ENCODE measurements around the gene VSIR. TPM values are rescaled to one million over a fixed set of nuclear protein-coding genes. Genes with fewer than 3 reads are reported as not detected.

VSIR gene
- polyA plus RNA-seq, 1 of the 3 experiments (the other 2 are of a cell fraction), result 11.3 TPM

DNA sequence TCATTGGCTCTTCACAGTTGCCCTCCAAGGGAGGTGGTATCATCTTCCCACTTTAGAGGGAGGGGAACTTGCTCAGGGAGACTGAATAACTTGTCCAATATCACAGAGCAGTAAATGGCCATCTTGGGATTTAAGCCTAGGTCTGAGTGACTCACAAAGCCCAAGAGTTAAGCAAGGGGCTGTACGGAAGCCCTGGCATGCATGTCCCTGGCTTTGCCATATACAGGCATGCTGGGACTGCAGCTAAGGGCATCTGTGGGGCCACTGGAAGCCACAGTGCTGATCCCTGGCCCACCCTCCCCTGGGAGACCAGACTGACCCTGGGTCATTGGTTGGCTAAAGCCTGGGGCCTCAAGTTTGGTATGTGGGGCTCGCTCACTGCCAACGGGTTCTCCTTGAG is 3.1 kb downstream of the VSIR start:
- DNase-seq, result no peak
- no peaks in the 10 kb centered on the region for H3K36me3 ChIP-seq (replicated peaks in 1 of 2; ENCODE audit: control insufficient read depth in 1 of 2, insufficient read depth in 2 of 2, low read length in 1 of 2)
- H3K4me1 ChIP-seq (ENCODE audit: control insufficient read depth in 1 of 2, insufficient read depth in 2 of 2, low read depth in 1 of 2, low read length in 1 of 2), result peaks cover 24 to 27% of the 10 kb centered on the region in 2 experiments; a peak in 3 of 4 replicates
- ChIA-PET POLR2A (no interaction called here), CTCF (interaction anchor here (1.0 kb wide), 1 partner anchor 126 kb away, joined by 3 read pairs; no protein-coding TSS in a partner anchor)
- peaks cover 3% of the 10 kb centered on the region for H3F3A ChIP-seq (replicated peaks; ENCODE audit: insufficient read depth)
- no peaks in the 10 kb centered on the region for H3K27me3 ChIP-seq (ENCODE audit: insufficient read depth)
- no peak overlapping the region for H2AFZ ChIP-seq (ENCODE audit: low read depth)
- H3K9ac ChIP-seq, result no peak overlapping the region
- no peaks in the 10 kb centered on the region for H4K20me1 ChIP-seq (ENCODE audit: insufficient read depth)
- TF ChIP-seq FOXJ3 (CRISPR knock-in tag; IDR thresholded peaks at IDR 0.05) (no peak), SMC3 (IDR thresholded peaks at IDR 0.05; ENCODE audit: low read depth, low read length) (no peak), RXRA (IDR thresholded peaks at IDR 0.05; ENCODE audit: borderline replicate concordance, low read depth) (no peak), TEAD4 (IDR thresholded peaks at IDR 0.05; ENCODE audit: borderline replicate concordance, insufficient read depth) (no peak), GABPA (IDR thresholded peaks at IDR 0.05; ENCODE audit: low read depth) (no peak), MXI1 (IDR thresholded peaks at IDR 0.05; ENCODE audit: low read depth, low read length) (no peak), ELF1 (IDR thresholded peaks at IDR 0.05) (no peak), TCF12 (IDR thresholded peaks at IDR 0.05) (no peak), RCOR1 (IDR thresholded peaks at IDR 0.05; ENCODE audit: low read length) (no peak), YY1 (IDR thresholded peaks at IDR 0.05; ENCODE audit: low read depth) (no peak), RFX5 (IDR thresholded peaks at IDR 0.05; ENCODE audit: low read length) (no peak), NFIC (IDR thresholded peaks at IDR 0.05; ENCODE audit: borderline replicate concordance) (no peak), CHD2 (IDR thresholded peaks at IDR 0.05; ENCODE audit: low read length, partially characterized antibody) (no peak)
- TF ChIP-seq, protein P1, sequence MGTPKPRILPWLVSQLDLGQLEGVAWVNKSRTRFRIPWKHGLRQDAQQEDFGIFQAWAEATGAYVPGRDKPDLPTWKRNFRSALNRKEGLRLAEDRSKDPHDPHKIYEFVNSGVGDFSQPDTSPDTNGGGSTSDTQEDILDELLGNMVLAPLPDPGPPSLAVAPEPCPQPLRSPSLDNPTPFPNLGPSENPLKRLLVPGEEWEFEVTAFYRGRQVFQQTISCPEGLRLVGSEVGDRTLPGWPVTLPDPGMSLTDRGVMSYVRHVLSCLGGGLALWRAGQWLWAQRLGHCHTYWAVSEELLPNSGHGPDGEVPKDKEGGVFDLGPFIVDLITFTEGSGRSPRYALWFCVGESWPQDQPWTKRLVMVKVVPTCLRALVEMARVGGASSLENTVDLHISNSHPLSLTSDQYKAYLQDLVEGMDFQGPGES (IDR thresholded peaks at IDR 0.05; ENCODE audit: low read depth, low read length), result no peak
- TF ChIP-seq, protein P2, sequence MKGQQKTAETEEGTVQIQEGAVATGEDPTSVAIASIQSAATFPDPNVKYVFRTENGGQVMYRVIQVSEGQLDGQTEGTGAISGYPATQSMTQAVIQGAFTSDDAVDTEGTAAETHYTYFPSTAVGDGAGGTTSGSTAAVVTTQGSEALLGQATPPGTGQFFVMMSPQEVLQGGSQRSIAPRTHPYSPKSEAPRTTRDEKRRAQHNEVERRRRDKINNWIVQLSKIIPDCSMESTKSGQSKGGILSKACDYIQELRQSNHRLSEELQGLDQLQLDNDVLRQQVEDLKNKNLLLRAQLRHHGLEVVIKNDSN (IDR thresholded peaks at IDR 0.05; ENCODE audit: borderline replicate concordance, low read depth), result no peak
- TF ChIP-seq, protein P3, sequence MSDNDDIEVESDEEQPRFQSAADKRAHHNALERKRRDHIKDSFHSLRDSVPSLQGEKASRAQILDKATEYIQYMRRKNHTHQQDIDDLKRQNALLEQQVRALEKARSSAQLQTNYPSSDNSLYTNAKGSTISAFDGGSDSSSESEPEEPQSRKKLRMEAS (IDR thresholded peaks at IDR 0.05; ENCODE audit: low read depth), result no peak
- TF ChIP-seq, protein P4, sequence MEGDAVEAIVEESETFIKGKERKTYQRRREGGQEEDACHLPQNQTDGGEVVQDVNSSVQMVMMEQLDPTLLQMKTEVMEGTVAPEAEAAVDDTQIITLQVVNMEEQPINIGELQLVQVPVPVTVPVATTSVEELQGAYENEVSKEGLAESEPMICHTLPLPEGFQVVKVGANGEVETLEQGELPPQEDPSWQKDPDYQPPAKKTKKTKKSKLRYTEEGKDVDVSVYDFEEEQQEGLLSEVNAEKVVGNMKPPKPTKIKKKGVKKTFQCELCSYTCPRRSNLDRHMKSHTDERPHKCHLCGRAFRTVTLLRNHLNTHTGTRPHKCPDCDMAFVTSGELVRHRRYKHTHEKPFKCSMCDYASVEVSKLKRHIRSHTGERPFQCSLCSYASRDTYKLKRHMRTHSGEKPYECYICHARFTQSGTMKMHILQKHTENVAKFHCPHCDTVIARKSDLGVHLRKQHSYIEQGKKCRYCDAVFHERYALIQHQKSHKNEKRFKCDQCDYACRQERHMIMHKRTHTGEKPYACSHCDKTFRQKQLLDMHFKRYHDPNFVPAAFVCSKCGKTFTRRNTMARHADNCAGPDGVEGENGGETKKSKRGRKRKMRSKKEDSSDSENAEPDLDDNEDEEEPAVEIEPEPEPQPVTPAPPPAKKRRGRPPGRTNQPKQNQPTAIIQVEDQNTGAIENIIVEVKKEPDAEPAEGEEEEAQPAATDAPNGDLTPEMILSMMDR (IDR thresholded peaks at IDR 0.05), result no peak
- no peak overlapping the region for H3K27ac ChIP-seq (ENCODE audit: low read depth in 2 of 2, low read length in 1 of 2)
- no peak overlapping the region for H3K4me3 ChIP-seq (ENCODE audit: low read depth in 2 of 2, low read length in 1 of 2)
- no peaks in the 10 kb centered on the region for H3K9me3 ChIP-seq
- H3K79me2 ChIP-seq (ENCODE audit: insufficient read depth), result no peaks in the 10 kb centered on the region
- no peak overlapping the region for H3K4me2 ChIP-seq
- no peaks in the 10 kb centered on the region for H3K9me2 ChIP-seq
- WGBS (ENCODE audit: low lambda C conversion rate), result 100% methylated on average over 3 of the region's 3 CpGs
